Measurements from ENCODE around the gene RYR2.

The RYR2 gene

GRCh38 chr1:237041795-237042525 lies at the start of gene RYR2:
Gene RYR2 (plus strand): TSS chr1:237042184. CDS start chr1:237042522, 338 bp downstream.
- DNase-seq (ENCODE audit: low spot score): no peak

GRCh38 chr1:236992449-236992848 lies 49.5 kb upstream of the RYR2 start:
- DNase-seq (ENCODE audit: low spot score): no peak

DNA sequence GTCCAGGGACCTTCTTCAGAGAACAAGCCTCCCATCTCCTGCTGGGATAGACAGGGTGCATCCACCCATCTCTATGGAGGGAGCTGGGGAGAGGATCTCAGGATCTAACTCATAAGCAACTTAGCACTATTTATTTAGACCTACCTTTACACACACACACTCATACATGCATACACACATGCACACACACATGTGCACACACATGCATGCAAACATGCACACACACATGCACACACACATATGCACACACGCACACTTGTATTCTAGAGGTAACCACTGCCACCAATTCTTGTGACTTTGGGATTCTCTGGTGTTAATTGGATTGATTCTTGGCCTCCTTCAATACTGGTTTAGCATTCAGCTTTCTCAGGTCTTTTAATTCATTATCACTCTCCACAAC lies 47.5 kb upstream of the RYR2 start:
- DNase-seq (ENCODE audit: low spot score): no peak

GRCh38 chr1:236997361-236997760 lies 44.6 kb upstream of the RYR2 start:
- no peak for DNase-seq (ENCODE audit: low spot score)

DNA sequence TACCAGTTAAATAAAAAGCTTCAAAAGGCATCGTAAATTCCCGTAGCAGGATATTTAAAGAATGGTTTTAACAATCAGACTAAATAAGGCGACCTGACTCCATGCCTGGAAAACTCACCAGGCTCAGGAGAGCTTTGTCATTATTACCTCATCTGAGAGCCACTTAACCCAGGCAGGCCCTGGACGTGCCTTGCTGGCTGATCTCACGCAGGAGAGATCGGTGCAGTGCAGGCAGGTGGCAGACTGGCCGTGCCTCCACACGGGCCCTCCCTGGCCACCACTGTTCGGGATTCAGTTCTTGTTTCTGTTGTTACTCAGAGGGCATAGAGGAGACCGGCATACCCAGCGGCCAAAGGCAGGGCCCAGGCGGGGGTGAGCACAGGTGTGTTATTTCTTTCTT lies 44.1 kb upstream of the RYR2 start:
- no peak for DNase-seq (ENCODE audit: low spot score)

DNA sequence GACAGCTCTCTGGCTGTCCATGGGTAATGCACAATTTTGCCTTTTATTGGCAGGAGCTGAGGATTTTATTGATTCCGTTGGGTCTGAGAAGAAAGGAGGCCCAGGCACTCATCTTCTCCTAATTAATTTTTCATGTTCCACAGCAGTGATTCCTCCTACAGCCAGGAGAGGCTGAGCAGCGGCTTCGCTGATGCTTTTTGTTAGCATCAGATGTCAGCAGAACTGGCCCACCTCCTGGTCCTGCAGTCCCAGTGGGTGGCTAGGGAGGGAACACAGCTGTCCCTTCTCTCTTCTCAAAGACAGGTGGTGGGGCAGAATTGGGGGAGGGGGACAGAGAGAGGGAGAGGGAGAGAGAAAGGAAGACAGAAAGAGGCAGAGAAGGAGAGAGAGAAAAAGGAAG lies 43.4 kb upstream of the RYR2 start:
- DNase-seq (ENCODE audit: low spot score): no peak

DNA sequence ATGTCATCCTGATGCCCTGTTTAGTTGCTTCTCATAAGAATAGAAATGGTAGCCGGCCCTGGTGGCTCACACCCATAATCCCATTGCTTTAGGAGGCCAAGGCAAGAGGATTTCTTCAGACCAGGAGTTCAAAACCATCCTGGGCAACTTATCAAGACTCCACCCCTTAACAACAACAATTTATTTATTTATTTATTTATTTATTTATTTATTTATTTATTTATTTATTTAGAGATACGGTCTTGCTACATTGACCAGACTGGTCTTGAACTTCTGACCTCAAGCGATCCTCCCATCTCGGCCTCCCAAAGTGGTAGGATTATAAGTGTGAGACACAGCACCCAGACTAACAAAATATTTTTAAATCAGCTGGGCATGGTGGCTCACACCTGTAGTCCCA lies 41.8 kb upstream of the RYR2 start:
- DNase-seq (ENCODE audit: low spot score): no peak

GRCh38 chr1:237003516-237003915 lies 38.5 kb upstream of the RYR2 start:
- no peak for DNase-seq (ENCODE audit: low spot score)

- no peak for DNase-seq (ENCODE audit: low spot score)
These were observed 37.9 kb upstream of the RYR2 start, which contains the start of gene MT1HL1 for GRCh38 chr1:237004116-237004515. Gene MT1HL1 (minus strand): TSS chr1:237004441. CDS start chr1:237004372, 69 bp downstream.

GRCh38 chr1:237005674-237006073 lies 36.3 kb upstream of the RYR2 start:
- no peak for DNase-seq (ENCODE audit: low spot score)

GRCh38 chr1:237007147-237007881 lies 34.7 kb upstream of the RYR2 start:
- DNase-seq (ENCODE audit: low spot score): no peak

- no peak for DNase-seq (ENCODE audit: low spot score)
These were observed 32.4 kb upstream of the RYR2 start for GRCh38 chr1:237009611-237010010.

DNA sequence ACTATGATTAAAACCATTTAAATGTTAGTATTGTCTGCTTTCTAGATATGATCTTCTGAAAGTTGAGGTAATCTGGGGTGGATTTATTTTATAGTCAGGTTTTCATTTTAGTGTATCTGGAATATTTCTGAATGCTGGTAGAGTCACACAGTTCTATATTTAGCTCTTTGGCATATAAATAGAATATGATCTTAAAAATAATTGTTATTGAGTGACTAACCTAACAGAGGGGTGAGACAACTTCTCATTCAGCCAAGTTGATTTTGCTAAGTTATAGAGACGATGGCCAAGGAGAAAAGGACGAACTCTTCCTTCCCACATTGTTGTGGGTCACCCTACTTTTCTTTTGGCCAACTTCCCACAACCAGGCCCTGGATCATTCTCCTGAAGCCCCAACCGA lies 30.6 kb upstream of the RYR2 start:
- DNase-seq (ENCODE audit: low spot score): no peak

GRCh38 chr1:237012361-237012760 lies 29.6 kb upstream of the RYR2 start:
- no peak for DNase-seq (ENCODE audit: low spot score)

DNA sequence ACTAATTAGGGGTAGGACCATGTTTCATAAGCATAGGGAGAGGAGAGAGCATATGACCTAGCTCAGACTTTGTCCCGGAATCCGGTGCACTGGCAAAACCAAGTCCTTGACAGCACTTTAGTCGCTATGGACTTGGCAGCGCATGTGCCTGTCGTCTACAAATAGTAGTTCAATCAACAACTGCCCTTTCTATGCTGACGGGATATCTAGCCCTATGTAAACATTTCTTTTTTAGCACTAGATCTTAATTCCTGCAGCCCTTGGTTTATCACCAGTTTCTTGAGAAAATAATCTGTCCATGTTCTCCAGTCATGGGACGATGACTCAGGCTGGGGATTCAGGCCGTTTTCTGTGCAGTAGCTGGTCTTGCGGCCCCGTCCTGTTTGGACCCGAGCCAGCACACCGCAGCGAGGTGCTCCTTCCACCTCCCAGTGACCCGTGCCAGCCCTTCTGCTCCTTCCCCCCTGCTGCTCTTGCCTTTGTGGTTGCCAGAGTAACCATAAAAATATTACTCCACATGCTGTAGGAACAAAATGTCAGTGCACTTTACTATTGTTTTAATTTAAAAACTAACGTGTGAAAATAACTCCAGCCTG lies 29.1 kb upstream of the RYR2 start:
- DNase-seq (ENCODE audit: low spot score): no peak

GRCh38 chr1:237013608-237014007 lies 28.4 kb upstream of the RYR2 start:
- no peak for DNase-seq (ENCODE audit: low spot score)

- DNase-seq (ENCODE audit: low spot score): no peak
These were observed 25.4 kb upstream of the RYR2 start for GRCh38 chr1:237016626-237017025.

DNA sequence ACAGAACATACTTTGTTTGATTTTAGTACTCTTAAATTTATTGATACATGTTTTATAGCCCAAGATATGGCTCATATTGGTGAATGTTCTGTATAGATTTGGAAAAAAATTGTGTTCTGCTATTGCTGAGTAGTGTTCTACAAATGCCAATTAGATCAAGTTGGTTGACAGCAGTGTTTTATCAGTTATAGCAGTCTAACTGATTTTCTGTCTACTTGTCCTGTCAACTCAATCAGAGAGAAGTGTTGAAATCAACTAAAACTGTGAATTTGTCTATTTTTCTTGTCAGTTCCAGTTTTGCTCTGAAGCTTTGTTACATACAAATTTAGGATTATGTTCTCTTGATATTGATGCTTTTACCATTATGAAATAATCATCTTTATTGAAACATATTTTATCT lies 23.1 kb upstream of the RYR2 start:
- DNase-seq (ENCODE audit: low spot score): no peak

DNA sequence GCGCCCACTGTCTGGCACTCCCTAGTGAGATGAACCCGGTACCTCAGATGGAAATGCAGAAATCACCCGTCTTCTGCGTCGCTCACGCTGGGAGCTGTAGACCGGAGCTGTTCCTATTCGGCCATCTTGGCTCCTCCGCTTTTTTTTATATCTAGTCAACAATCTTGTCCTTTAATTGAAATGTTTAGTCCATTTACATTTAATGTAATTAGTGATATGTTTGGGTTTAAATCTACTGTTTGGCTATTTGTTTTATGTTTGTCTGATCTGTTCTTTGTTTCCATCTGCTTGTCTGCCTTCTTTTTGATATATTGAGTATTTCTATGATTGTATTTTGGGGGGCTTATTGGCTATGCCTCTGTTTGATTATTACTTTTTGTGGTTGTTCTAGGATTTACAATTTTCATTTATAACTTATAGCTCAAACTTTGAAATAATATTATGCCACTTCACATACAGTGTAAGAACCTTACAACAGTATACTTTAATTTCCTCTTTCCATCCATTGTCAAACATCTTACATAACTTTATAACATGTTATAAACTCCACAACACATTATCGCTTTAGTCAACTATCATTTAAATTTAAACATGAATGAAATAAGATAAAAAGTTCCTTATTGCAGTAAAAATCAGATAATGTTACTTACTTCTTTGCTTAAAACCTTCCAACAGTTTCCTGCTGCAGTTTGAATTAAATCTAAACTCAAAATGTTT lies 16.5 kb upstream of the RYR2 start:
- no peak for DNase-seq (ENCODE audit: low spot score)

- no peak for DNase-seq (ENCODE audit: low spot score)
These were observed 12.7 kb upstream of the RYR2 start for GRCh38 chr1:237029240-237029639.

- no peak for DNase-seq (ENCODE audit: low spot score)
These were observed 12.0 kb upstream of the RYR2 start for GRCh38 chr1:237029850-237030535.

- DNase-seq (ENCODE audit: low spot score): no peak
These were observed 10.5 kb upstream of the RYR2 start for GRCh38 chr1:237031480-237031879.
